Hepatocyte (in vitro differentiated cells): ENCODE data around the gene ZNF598.

Experiments
- CTCF ChIP-seq: fragments of 200-600 bp; sonication (generic); IDR thresholded peaks from 2 replicates; pipeline ENCODE4 v1.5.1; 2016; ENCODE audit warnings: antibody characterized with exemption, mild to moderate bottlenecking; ENCODE audit not compliant: poor library complexity
- EZH2 ChIP-seq: fragments of 200-600 bp; sonication (generic); IDR thresholded peaks from 2 replicates; pipeline ENCODE4 v1.6.1; 2016; ENCODE audit warnings: antibody characterized with exemption, mild to moderate bottlenecking, borderline replicate concordance
- EZH2phosphoT487 ChIP-seq: fragments of 200-600 bp; sonication (generic); IDR thresholded peaks from one replicate; pipeline ENCODE4 v1.6.1; 2018; ENCODE audit warnings: antibody characterized with exemption, mild to moderate bottlenecking, low read depth, moderate library complexity; ENCODE audit not compliant: unreplicated experiment, severe bottlenecking

- TF ChIP-seq CTCF, result no peak
- TF ChIP-seq EZH2, result no peak
- no peak for TF ChIP-seq EZH2phosphoT487
These were observed 47.8 kb upstream of the ZNF598 start for GRCh38 chr16:2057438-2057837.
